Spleen (tissue), 11 donors: Measurements from ENCODE around the gene NYAP2. TPM values are rescaled to one million over a fixed set of nuclear protein-coding genes. Genes with fewer than 3 reads are reported as not detected.

Experiments
- DNase-seq: peaks from one replicate; pipeline ENCODE4 v3.0.0-alpha.2; 2020
- H3K27ac ChIP-seq, 8 donors: fragments of 200-600 bp; sonication (generic) in 7 of 8; 1 replicate in 4 of 8; 2 replicates in 4 of 8; pipeline versions ENCODE4 v1.5.0 to v1.8.0; 2016 to 2021; ENCODE audit warnings: inconsistent platforms in 4 of 8, mild to moderate bottlenecking in 4 of 8, moderate library complexity in 1 of 8
- H3K27me3 ChIP-seq, 7 donors: fragments of 200-600 bp; sonication (generic) in 6 of 7; replicated peaks in 1 of 7; 1 replicate in 4 of 7; 2 replicates in 3 of 7; pipeline versions ENCODE4 v1.5.0 to v1.8.0; 2016 to 2021; ENCODE audit warnings: inconsistent platforms in 3 of 7, mild to moderate bottlenecking in 1 of 7
- H3K36me3 ChIP-seq, 6 donors: fragments of 200-600 bp; sonication (generic) in 5 of 6; 1 replicate in 4 of 6; 2 replicates in 2 of 6; pipeline versions ENCODE4 v1.5.0 to v1.8.0; 2016 to 2021; ENCODE audit warnings: inconsistent platforms in 2 of 6
- H3K4me1 ChIP-seq, 6 donors: fragments of 200-600 bp; sonication (generic) in 5 of 6; 1 replicate in 3 of 6; 2 replicates in 3 of 6; pipeline versions ENCODE4 v1.5.0 to v1.8.0; 2016 to 2021; ENCODE audit warnings: inconsistent platforms in 3 of 6
- H3K4me3 ChIP-seq, 8 donors: fragments of 200-600 bp; sonication (generic) in 7 of 8; 1 replicate in 4 of 8; 2 replicates in 4 of 8; pipeline versions ENCODE4 v1.5.0 to v1.8.0; 2016 to 2021; ENCODE audit warnings: inconsistent platforms in 4 of 8, mild to moderate bottlenecking in 4 of 8, moderate library complexity in 2 of 8
- H3K9me3 ChIP-seq, 8 donors: fragments of 200-600 bp; sonication (generic) in 7 of 8; 1 replicate in 4 of 8; 2 replicates in 4 of 8; pipeline versions ENCODE4 v1.5.0 to v1.8.0; 2016 to 2021; ENCODE audit warnings: inconsistent platforms in 4 of 8
- CTCF ChIP-seq, 11 experiments: fragments of 200-600 bp in 7 of 11; fragments of 450-650 bp in 4 of 11; sonication (generic) in 4 of 11; IDR thresholded peaks in 8 of 11; conservative IDR thresholded peaks in 3 of 11; 1 replicate in 7 of 11; 2 replicates in 4 of 11; pipeline versions ENCODE4 v1.4.0 to v1.8.0; 2016 to 2021; ENCODE audit warnings: antibody characterized with exemption in 11 of 11, inconsistent platforms in 4 of 11, mild to moderate bottlenecking in 1 of 11
- POLR2A ChIP-seq, 3 donors: fragments of 450-650 bp; IDR thresholded peaks; one replicate each; pipeline ENCODE4 v1.5.1; 2017; ENCODE audit warnings: antibody characterized with exemption in 3 of 3, mild to moderate bottlenecking in 1 of 3
- POLR2AphosphoS5 ChIP-seq, 3 donors: sonication (generic); formaldehyde crosslinking; IDR thresholded peaks; one replicate each; pipeline ENCODE4 v1.5.1; 2017; ENCODE audit warnings: antibody characterized with exemption in 3 of 3
- WGBS, 5 donors: extraction: QIAGEN DNeasy Blood & Tissue Kit in 3 of 5; methylation state at CpG; one replicate each; pipeline versions ENCODE4 v1.1.5 to v1.1.7; 2013 to 2018; 5-methylcytosine and 5-hydroxymethylcytosine counted together
- intact Hi-C: fragments of 100-400 bp; cut with DNase I; formaldehyde crosslinking; loops from one replicate; pipeline ENCODE4 v1.15.0; 2023; ENCODE audit warnings: low total_unique reads
- polyA plus RNA-seq, 3 donors: library from polyadenylated mRNA; stranded (reverse); fragments of 200-250 nt; gene quantifications; one replicate each; pipeline ENCODE4 v1.2.1, GENCODE V29; 2013
- total RNA-seq, 7 donors: library from RNA; depleted of rRNA in 3 of 7; stranded (reverse); fragments of >200 nt in 3 of 7; fragmentation: NEBNext Ultra II Directional in 4 of 7; extraction: Animal tissue kit (Norgen Biotek cat#: 25700) in 4 of 7; gene quantifications; one replicate each; pipeline versions ENCODE4 v1.1.0 to v1.2.1, GENCODE V29; 2016 to 2021
- donor health status: healthy with polysubstance abuse.
- donor health status: DM: no; HTN: no; CAD: no; lungs with moderate emphysema.
- donor health status: DM: no; HTN: no; CAD: no.
- donor health status: Bipolar disorder and iron deficiency.
- donor health status: healthy.
- donor health status: DM: no; HTN: no; CAD: no.
- donor health status: DM: yes; HTN: yes; CAD: no.

Gene NYAP2
- total and polyA plus RNA-seq, 10 donors, result 0.06 to 0.33 (median 0.16) TPM; not detected in 1

GRCh38 chr2:225402210-225402776 lies 2.8 kb downstream of the NYAP2 start:
- no peaks in the 10 kb centered on the region for H3K9me3 ChIP-seq
- no peaks in the 10 kb centered on the region for H3K36me3 ChIP-seq
- no peak overlapping the region for H3K4me3 ChIP-seq
- no peaks in the 10 kb centered on the region for H3K4me1 ChIP-seq
- no peak for DNase-seq
- H3K27ac ChIP-seq, result no peak overlapping the region
- H3K27me3 ChIP-seq, result peaks cover 0 to 22% (median 0%) of the 10 kb centered on the region in 7 donors
- TF ChIP-seq POLR2AphosphoS5 (IDR thresholded peaks at IDR 0.05), result no peak
- no peak for TF ChIP-seq POLR2A (IDR thresholded peaks at IDR 0.05)
- TF ChIP-seq CTCF (IDR thresholded peaks at IDR 0.05 in 8 of 11, conservative IDR thresholded peaks at IDR 0.05 in 3 of 11), result no peak
- intact Hi-C loops, result no loop called here
- 32 to 56% (median 48%) methylated on average over 1 of the region's 1 CpG for WGBS, 5 donors

GRCh38 chr2:225411452-225411851 lies 11.9 kb downstream of the NYAP2 start:
- no peaks in the 10 kb centered on the region for H3K36me3 ChIP-seq
- TF ChIP-seq CTCF (IDR thresholded peaks at IDR 0.05 in 8 of 11, conservative IDR thresholded peaks at IDR 0.05 in 3 of 11) (no peak), POLR2A (IDR thresholded peaks at IDR 0.05) (no peak), POLR2AphosphoS5 (IDR thresholded peaks at IDR 0.05) (no peak)
- H3K9me3 ChIP-seq, result no peaks in the 10 kb centered on the region
- H3K4me1 ChIP-seq, result no peaks in the 10 kb centered on the region
- no peak overlapping the region for H3K27ac ChIP-seq
- H3K27me3 ChIP-seq, result no peaks in the 10 kb centered on the region
- intact Hi-C loops, result no loop called here
- H3K4me3 ChIP-seq, result no peak overlapping the region
- no peak for DNase-seq
- WGBS, 5 donors, result 72 to 80% (median 77%) methylated on average over 3 of the region's 3 CpGs

GRCh38 chr2:225413786-225414185 lies 14.3 kb downstream of the NYAP2 start:
- Histone ChIP-seq H3K4me3 (no peak overlapping the region), H3K4me1 (no peaks in the 10 kb centered on the region), H3K27ac (no peak overlapping the region), H3K36me3 (no peaks in the 10 kb centered on the region), H3K9me3 (no peaks in the 10 kb centered on the region), H3K27me3 (no peaks in the 10 kb centered on the region)
- WGBS, 5 donors, result 36 to 54% (median 46%) methylated on average over 2 of the region's 2 CpGs
- no peak for DNase-seq
- intact Hi-C loops, result no loop called here
- no peak for TF ChIP-seq CTCF (IDR thresholded peaks at IDR 0.05 in 8 of 11, conservative IDR thresholded peaks at IDR 0.05 in 3 of 11)
- no peak for TF ChIP-seq POLR2AphosphoS5 (IDR thresholded peaks at IDR 0.05)

GRCh38 chr2:225414902-225415301 lies 15.4 kb downstream of the NYAP2 start:
- no peaks in the 10 kb centered on the region for H3K36me3 ChIP-seq
- H3K9me3 ChIP-seq, result no peaks in the 10 kb centered on the region
- no peaks in the 10 kb centered on the region for H3K27me3 ChIP-seq
- H3K4me3 ChIP-seq, result no peak overlapping the region
- WGBS, 5 donors, result 43 to 69% (median 49%) methylated on average over 1 of the region's 1 CpG
- DNase-seq, result no peak
- intact Hi-C loops, result no loop called here
- H3K4me1 ChIP-seq, result no peaks in the 10 kb centered on the region
- H3K27ac ChIP-seq, result no peak overlapping the region
- TF ChIP-seq POLR2A (IDR thresholded peaks at IDR 0.05), result no peak
- no peak for TF ChIP-seq POLR2AphosphoS5 (IDR thresholded peaks at IDR 0.05)
- no peak for TF ChIP-seq CTCF (IDR thresholded peaks at IDR 0.05 in 8 of 11, conservative IDR thresholded peaks at IDR 0.05 in 3 of 11)
